GM18861 (cell line): Measurements from ENCODE around the gene CYFIP2.

Experiments
- ATAC-seq: cut with Tn5 transposase; IDR thresholded peaks from one replicate; pipeline ENCODE4 v1.9.1; 2021; ENCODE audit not compliant: unreplicated experiment

Gene CYFIP2

DNA sequence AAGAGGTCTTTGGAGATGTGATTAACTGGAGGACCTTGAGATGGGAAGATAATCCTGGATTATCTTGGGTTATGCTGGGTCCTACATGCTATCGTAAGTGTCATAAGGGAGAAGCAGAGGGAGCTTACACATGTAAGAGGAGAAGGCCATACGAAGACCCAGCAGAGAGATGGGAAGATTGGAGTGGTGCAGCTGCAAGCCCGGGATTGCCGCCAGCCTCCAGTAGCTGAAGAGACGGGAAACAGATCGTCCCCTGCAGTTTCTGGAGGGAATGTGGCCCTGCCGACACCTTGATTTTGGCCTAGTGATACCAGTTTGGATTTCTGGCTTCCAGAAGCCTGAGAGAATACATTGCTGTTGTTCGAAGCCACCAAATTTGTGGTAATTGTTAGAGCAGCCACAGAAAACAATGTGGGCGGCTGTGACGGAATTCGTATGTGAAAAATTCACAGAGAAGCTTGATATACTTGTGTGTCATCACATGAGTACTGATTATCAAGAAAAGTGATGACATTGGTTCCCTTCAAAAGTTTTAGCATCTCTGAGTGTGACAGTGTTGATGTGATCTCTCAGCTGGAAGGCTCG is 86.9 kb downstream of the CYFIP2 start:
- no peak for ATAC-seq

DNA sequence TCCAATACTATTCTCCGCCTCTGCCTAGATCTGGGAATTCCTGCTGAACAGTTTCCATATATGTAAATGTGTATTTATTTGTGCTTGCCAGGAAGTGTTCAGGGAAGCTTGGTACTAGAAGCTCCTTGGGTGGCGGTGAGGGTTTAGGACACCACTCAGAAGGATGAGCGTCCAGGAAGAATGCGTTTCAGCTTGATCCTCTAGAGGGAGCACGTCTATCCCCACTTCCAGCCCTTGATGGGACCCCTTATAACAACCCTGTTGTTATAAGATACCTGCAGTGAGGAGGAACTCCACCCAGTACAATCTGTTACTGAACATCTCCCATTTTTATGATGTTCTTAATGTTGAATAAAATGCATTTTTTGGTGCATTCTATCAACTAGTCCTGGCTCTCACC is 88.9 kb downstream of the CYFIP2 start:
- no peak for ATAC-seq

- ATAC-seq, result no peak
These were observed 90.7 kb downstream of the CYFIP2 start for GRCh38 chr5:157356576-157356975.

DNA sequence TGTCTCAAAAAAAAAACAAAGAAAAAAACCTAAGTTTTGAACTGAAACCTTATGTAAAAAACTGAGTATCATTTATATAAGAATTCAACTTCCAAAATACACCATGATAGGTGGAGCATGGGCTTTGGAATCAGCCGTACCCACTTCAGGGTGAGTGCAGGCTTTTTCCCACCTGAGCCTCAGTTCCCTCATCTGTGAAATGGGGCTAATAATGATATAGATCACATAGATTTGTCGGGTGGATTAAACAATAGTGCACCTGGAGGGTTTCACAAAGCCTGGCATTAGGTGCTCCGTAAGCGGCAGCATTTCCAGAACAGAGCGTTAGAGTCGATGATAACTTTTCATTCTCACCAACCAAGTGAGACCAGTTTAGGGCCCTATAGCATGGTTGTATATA is 91.9 kb downstream of the CYFIP2 start:
- ATAC-seq, result no peak

DNA sequence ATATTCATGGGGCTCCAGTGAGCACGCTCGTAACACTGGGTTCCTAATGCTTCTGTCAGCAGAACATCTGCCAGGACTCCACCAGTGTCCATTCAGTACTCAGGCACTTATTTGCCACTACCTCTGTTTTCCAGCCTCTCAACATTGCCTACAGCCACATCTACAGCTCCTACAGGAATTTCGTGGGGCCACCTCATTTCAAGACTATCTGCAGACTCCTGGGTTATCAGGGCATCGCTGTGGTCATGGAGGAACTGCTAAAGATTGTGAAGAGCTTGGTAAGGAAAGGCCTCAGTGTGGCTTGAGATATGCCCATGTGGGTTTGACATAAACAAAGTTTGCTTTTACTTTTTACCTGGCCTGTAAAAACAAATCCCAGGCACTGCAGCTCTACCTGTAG is 92.9 kb downstream of the CYFIP2 start:
- no peak for ATAC-seq

DNA sequence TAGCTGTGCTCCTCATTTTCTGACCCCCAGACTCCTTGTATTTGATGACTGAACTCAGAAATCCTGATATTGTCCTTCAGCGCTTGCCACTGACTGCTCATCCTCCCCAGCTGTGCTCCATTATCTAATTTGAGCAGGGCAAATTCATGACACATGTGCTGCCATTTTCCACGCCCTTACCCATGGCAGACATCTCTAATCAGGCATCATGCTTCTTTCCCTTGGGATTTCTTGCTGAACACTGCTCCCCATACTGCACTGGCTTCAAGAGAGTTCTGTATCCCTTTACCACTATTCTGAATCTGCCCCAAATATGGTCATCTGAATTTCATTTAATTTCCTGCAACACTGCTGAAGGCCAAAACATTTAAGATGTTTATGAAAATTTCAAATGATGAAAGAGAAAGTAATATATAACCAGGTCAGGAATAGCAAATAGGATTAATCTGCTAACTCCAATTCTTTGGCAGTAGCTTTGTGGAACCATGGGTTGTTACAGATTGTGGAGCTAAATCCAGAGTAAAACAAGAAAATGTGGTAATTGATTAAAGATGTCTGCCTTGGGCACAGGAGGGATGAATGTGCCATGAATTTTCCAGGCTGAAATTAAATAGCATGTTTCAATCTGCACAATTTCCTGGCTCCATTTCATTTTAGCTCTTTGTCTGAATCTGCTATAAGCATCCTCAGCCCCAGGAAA is 93.6 kb downstream of the CYFIP2 start:
- no peak for ATAC-seq

DNA sequence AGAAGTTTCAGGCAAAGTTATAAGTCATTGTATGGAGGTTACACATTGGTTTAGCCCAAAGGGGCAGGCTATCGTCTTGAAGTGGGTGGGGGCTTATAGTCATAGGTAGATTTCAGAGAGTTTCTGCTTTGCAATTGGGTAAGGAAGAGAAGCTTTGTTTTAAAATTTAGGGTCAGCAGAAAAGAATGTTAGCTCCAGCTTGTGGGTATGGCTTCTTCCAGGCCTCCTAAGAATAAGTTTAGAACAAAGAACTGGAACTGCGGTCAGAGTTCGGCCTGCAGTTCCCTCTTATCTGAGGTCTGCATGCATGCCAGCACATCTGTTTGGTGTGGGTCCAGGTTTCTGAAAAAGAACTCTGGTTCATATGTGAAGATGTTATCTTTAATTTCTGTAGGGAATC is 96.1 kb downstream of the CYFIP2 start:
- no peak for ATAC-seq

- ATAC-seq, result no peak
These were observed 96.6 kb downstream of the CYFIP2 start for GRCh38 chr5:157362502-157362901.

- no peak for ATAC-seq
These were observed 97.1 kb downstream of the CYFIP2 start for GRCh38 chr5:157362982-157363381.

DNA sequence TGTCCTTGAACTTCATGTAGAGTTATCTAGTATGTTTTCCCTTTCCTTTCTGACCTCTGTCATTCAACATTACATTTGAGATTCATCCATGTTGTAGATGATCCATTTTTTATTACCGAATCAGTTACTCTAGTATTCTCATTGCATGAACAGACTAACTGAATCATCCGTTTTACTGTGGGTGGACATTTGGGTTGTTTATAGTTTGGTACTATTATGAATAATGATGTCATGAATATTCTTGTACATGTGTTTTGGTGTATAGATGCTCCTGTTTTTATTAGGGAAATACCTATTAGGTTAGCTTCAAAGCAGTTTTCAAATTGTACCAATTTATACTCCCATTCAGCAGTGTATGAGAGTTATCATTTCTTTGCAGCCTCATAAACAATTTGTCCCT is 99.8 kb downstream of the CYFIP2 start:
- no peak for ATAC-seq

- no peak for ATAC-seq
These were observed 101.1 kb downstream of the CYFIP2 start for GRCh38 chr5:157366741-157367674.

- no peak for ATAC-seq
These were observed 103.6 kb downstream of the CYFIP2 start for GRCh38 chr5:157369507-157369906.

GRCh38 chr5:157370967-157371366 is 105.0 kb downstream of the CYFIP2 start:
- no peak for ATAC-seq

- ATAC-seq, result no peak
These were observed 105.9 kb downstream of the CYFIP2 start for GRCh38 chr5:157371655-157372471.

- no peak for ATAC-seq
These were observed 106.5 kb downstream of the CYFIP2 start for GRCh38 chr5:157372472-157372822.

DNA sequence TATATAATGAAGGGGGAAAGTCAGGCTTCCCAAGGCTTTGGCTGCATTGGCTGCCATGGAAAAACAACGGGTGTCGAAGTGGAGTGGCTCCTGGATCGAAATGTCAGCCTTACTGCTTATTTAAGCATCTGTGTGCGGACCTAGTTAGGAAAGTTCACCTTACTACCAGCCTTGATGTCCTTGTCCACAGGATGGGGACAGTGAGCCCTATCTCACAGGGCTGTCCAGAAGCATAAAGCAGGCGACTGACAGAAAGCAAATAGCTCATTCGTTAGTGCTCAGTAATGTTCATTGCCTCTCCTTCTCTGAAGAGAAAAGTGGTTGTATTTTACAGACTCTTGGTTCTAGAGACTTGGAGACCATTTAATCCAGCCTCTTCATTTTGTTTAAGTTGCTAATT is 112.6 kb downstream of the CYFIP2 start:
- ATAC-seq, result no peak

DNA sequence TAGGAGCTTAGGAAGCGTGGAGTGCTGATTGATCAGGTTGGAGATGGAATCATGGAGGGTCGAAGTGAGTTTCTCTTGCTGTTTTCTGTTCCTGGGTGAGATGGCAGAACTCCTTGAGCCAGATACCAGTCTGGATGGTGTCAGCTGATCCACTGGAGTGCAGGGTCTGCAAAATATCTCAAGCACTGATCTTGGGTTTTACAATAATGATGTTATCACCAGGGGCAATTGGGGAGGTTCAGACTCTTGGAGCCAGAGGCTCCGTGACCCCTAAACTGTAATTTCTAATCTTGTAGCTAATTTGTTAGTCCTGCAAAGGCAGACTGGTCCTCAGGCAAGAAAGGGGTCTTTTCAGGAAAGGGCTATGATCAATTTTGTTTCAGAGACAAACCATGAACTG is 114.1 kb downstream of the CYFIP2 start:
- ATAC-seq, result no peak

GRCh38 chr5:157381746-157382145 is 115.8 kb downstream of the CYFIP2 start:
- ATAC-seq, result no peak

DNA sequence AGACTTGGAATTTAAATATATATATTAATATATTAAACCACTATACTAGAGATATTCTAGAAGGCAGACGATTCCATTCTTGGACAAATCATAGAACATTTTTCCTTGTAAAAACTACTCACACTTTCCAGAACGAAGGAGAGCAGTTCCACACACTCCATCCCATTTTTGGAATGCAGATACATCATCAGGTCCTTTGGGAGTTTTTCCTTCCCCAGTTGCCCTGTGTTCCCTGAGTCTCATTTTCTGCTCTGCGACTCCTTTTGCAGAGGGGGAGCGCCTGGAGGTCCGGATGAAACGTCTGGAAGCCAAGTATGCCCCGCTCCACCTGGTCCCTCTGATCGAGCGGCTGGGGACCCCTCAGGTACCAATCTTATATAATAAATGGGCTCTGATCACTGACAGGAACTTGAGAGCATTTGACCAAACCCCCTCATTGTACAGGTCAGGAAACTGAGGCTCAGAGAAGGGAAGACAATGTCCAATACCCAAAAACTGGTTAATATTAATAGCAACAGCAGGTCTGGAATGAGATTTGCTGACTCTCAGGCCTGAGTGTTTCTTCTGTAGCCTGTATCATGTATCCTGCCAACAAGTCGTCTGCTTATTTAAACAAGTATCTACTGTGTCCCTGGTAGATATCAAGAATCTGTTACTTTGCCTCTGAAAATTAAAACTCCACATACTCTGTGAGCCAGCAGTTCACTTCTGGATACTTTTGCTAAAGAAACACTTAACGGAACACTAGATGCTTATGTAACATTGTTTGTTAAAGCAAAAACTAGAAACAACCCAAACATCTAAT is 117.3 kb downstream of the CYFIP2 start:
- no peak for ATAC-seq

DNA sequence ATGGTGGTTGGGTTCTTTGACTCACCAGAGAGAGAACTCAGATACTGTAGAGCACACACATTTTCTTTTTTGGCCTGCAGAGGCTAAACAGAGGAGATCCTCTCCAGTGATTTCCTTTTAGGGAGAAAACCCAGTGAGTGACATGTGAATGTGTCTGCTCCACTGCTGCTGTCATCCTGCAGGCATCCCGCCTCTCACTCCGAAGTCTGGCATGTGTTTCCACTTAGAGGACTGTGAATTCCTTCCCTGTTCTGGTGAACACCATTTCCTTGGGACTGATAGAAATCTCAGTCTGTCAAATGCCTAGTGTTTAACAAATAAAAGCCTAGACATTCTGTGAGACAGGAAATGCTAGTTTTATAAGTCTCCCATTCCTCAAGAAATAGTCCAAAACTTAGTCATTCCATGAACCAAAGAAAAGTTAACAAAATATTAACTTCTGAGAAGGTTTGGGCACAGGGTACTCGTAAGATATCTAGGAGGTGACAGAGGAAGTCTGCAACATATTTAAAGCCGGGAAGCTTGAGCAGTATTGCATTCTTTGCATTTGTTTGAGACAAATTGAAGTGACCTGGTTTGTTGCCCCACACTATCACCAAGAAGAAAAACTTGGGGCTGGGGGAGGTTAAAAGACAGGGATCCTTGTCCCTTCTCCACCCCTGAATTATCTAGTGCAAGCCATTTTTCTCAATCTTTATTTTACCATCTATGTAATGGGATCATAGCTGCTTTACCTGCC is 119.2 kb downstream of the CYFIP2 start:
- no peak for ATAC-seq
